GM21529 (cell line): Measurements from ENCODE around the gene VIPR2.
"Not testable (repeated sequence)": the region's sequence is repeated elsewhere in the genome, so short reads cannot be mapped to it uniquely, and the experiment has no call there.

Experiments used
- ATAC-seq: cut with Tn5 transposase; IDR thresholded peaks from one replicate; pipeline ENCODE4 v1.9.1; 2021; ENCODE audit not compliant: unreplicated experiment

Gene VIPR2

DNA sequence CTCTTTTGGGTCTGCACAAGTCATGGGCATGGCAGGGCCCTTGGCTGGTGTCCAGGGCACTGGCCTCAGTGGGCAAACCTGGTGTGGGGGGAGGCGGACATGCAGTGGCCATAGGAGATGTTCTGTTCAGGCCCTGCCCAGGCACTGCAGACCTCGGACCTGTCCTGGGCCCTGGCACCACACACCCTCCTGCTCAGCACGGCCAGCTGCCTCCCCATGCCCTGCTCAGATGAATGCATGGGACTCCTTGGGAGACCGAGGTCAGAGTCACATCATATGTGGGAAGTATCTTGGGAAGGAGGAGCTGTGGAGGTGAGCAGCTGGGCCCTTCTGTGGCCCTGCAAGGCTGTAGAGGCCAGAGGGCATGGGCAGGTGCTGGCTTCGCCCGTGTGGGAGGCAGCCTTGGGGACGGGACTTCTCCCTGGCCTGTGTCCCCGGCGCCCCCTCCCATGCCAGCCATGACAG, 130.8 kb downstream of the VIPR2 start:
- ATAC-seq, result no peak

DNA sequence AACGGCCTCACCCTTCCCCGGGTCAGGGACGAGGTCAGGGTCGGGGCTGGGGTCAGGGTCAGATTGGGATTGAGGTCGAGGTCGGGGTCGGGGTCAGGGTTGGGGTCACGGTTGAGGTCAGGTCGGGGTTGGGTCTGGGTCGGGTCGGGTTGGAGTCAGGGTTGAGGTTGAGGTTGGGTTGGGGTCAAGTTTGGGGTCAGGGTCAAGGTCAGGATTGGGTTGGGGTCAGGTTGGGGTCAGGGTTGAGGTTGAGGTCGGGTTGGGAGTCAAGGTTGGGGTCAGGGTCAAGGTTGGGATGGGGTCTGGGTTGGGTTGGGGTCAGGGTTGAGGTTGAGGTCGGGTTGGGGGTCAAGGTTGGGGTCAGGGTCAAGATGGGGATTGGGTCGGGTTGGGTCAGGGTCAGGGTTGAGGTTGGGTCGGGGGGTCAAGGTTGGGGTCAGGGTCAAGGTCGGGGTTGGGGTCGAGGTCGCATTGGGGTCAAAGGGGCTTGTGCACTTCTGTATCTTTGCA, 131.4 kb downstream of the VIPR2 start:
- ATAC-seq, result no peak

DNA sequence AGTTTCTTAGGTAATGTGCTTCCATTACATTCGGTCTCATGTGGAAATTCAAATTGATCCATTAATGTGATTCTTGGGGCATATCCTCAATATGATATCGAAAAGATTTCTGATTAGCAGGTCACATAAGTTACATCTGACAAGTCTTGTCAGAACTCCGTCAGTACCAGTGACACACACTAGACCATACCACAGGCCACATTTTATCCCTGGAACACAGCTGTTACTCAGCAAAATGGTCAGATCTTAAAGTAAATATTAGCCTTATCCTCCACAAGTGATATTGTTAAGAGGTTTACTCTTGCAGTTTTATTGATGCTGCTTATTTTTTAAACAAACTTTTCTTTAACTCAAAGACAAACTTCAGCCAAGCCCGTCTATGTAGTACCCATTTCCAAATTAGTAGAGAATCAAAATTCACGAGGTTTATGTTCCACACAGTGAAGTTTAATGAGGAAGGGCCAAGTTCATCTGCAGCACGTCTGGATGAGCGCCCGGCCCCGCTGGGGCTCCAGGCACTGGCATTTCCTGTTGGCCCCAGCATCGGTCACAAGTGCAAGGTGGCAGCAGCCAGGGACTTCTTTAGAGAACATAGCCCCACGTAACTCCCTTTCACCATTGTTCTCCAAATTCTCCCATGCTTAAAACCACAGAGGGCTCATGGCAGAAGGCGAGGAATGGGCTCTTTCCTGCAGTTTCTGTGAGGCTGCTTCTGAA, 132.2 kb downstream of the VIPR2 start:
- ATAC-seq, result no peak

DNA sequence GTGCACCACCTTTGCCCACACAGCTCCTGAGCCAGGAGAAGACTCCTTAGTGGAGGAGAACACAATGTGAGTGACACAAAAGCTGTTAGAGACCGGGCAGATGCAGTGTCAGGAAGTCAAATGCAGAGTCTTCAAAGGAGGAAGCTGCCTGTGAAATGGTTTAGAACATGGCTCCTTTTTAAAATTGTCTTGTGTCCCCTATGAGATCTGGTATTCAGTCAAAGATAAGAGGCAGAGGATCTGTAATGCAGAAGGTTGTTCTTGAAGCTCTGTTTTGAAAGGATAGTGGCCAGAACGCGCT, 133.0 kb downstream of the VIPR2 start:
- no peak for ATAC-seq

DNA sequence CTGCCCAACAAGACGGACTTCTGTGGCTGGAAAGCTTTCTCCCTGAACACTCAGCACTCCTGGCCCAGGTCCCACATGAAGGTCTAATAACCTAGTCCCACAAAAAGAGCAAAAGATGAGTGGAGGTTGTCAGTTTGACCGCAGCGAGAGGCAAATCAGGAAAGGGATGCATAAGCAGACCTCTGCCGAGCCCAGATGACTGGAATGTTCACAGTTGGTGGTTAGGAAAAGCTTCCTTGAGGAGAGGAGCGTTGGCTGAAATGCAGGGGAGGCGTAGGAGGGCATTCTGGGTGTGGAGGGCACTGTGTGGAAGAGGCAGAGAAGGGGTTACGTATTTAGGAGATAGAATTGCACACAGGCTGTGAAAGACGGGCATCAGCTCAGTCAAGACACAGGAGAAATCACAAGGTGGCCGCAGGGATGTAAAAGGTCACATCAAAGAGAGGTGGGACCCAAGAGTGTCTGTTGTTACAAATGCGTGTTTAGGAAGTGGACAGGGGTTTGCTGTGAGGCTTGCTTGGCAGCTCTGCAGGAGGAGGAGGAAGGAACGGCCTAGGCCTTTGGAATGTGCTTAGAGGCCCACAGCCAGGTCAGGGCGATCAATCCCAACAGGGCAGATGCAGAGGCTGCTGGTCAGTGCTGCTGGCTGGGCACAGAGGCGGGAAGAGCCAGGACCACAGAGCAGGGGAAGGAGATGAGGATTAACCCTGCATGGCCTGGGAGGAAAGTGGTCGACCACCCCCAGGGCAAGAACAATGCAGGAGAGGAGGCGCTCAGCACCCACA, 133.5 kb downstream of the VIPR2 start:
- no peak for ATAC-seq

DNA sequence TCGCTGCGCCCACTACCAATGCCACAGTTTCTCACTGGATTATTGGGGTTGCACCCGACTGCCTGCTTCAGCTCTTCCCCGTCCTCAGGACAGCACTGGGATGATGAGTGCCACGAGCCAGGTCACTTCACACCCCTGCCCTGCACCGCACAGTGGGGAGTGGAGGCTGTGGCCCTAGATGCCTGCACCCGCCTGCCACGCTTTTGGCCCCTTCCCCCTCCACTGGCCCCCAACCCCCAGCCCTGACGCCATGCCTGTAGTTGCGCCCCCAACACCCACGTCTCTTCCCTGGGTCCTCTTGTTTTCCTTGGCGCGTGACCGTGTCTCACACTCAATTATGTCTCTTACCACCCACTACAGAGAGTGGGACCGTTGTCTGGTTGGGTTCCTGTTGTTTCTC, 134.3 kb downstream of the VIPR2 start:
- no peak for ATAC-seq

DNA sequence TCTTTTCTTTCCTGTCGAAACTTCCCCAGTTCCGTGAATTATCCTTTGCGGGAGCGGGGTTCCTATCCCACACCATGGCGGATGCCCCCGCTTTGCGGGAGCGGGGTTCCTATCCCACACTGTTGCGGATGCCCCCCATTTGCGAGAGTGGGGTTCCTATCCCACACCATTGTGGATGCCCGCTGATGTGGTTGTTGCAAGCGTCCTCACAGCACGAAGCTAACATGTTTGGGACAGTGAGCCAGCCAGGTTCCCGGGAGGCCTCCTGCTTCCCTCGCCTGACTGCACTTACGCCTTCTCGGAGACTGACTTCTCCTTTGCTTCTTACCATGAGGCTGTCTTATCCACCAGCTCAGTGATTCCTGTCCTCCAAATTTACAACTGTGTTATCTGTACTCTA, 134.7 kb downstream of the VIPR2 start:
- ATAC-seq, result no peak

DNA sequence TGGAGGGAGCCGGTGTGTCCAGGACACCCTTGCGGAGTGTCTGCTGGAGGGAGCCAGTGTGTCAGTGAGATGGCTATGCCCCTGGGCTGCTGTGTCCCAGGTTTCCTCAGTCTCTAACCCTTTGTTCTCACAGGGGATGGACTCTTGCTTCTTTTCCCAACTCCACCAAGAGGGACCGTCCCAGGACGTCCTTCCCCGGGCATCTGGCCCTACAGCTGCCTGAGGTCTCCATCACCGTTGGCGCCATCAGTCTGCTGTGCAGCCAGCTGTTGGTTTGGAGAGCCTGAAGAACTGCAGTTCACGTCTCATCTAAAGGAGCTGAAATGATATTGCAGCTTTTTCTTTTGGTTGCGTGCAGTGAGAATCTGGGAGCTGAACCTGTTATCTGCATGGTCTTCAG, 136.2 kb downstream of the VIPR2 start:
- ATAC-seq, result no peak

DNA sequence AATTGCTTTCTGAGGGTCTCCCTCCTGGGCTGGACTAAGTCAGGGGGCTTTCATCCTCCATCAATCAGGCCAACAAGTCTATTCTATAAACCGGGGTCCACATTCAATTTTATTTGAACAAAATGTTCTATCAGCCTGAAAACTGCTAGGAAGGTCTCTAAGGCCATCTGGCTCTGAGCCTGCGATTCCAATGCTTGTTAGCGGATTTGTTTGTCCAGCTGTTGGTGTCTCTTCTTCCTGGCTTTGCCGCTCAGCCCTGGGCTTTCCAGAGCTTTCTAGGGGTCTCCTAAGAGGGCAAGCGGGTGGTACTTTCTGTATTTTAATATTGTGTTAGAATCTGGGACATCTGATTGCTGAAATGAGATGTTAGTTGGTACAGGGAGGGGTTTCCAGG, 136.7 kb downstream of the VIPR2 start:
- ATAC-seq, result no peak

DNA sequence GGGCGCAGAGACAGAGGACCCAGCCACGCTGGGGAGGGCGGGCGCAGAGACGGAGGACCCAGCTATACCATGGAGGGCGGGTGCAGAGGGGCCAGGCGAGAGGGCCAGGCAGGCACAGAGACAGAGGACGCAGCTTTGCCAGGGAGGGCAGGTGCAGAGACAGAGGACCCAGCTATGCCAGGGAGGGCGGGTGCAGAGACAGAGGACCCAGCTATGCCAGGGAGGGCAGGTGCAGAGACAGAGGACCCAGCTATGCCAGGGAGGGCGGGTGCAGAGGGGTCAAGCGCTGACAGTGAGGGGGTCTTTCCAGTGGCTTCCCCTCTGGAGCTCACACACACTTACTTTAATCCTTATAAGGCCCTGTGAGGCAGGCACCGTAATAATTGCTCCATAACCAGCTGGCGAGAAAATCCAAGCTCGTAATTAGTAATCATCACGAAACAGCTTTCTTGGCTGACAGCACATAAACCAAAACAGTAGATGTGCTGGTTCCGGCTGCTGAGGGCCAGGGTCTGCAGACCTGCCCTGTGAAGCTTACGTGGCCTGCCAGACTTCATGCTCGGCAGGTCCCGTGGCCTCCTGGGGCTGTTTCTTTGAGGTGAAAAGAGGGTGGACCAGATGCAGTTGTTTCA, 137.2 kb downstream of the VIPR2 start:
- ATAC-seq, result no peak

DNA sequence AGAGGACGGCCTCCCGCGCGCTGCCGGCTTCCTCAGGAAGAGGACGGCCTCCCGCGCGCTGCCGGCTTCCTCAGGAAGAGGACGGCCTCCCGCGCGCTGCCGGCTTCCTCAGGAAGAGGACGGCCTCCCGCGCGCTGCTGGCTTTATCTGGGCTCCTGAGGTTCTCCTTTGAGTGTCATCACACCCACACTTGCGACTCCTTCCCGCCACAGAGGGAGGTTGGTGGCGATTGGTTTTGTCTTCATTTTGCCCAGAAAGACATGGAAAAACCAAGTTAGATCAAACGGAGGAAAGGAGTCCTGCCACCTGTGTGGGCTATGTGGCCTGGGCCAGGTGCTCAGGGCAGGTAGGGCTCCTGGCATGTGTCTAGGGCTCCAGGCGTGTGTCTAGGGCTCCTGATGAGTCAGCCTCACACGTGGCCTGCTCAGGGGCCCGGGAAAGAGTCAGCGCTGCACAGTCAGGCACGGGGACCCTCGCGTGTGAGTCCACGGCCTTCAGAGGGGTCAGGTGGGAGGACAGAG, 138.0 kb downstream of the VIPR2 start:
- ATAC-seq, result no peak

DNA sequence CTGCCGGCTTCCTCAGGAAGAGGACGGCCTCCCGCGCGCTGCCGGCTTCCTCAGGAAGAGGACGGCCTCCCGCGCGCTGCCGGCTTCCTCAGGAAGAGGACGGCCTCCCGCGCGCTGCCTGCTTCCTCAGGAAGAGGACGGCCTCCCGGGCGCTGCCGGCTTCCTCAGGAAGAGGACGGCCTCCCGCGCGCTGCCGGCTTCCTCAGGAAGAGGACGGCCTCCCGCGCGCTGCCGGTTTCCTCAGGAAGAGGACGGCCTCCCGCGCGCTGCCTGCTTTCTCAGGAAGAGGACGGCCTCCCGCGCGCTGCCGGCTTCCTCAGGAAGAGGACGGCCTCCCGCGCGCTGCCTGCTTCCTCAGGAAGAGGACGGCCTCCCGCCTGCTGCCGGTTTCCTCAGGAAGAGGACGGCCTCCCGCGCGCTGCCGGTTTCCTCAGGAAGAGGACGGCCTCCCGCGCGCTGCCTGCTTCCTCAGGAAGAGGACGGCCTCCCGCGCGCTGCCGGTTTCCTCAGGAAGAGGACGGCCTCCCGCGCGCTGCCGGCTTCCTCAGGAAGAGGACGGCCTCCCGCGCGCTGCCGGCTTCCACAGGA, 138.6 kb downstream of the VIPR2 start:
- not testable (repeated sequence) for ATAC-seq

DNA sequence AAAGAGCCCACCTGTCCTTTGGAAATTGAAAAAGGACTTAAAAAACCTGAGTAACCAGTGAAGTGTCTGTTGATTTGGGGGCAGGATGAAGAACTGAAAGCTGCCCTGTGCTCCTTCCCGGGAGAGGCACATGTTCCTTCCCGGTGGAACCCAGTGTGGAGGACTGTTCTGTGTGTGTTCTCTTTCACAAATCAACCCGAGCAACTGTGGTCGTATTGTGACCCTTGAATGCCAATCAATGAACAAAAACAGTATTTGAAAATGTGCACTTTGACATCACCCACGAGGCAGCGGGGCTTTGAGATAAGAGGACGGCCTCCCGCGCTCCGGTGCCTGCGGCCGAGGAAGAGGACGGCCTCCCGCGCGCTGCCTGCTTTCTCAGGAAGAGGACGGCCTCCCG, 139.0 kb downstream of the VIPR2 start:
- no peak for ATAC-seq

DNA sequence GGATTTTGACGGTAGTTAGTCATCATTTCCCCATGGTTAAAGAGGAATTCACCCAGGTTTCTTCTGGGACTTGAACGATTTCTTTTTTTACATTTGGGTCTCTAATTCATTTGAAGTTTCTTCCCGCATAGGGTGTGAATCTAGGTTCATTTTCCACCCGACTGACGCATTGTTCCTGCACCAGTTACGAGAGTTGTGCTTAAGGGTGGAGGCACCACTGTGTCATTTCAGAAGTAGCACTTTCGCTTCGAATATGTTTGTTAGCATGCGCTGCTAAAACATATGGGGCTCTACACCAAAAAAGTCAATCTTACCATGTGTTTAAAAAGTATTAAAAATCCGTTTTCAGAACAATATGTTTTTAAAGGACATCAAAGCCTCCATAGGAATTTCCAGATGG, 140.3 kb downstream of the VIPR2 start:
- ATAC-seq, result no peak

DNA sequence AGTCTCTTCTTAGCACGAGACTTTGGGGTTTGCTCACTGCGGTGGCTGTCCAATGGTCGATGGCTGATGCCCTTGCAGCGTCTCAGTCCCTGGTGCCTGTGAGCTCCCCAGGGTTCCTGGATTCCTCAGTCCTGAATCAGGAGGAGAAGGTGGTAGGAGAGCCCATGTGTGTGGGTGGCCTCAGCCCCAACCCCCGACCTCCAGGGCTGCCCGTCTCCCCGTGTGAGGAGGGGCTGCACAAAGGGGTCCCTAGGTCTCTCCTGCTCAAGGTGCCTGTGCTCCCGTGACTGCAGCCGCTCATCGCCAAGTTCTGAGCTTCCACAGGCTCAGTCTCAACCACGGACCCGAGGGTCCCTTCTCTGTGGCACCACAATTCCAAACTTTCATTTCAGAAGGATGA, 142.9 kb downstream of the VIPR2 start:
- ATAC-seq, result no peak

DNA sequence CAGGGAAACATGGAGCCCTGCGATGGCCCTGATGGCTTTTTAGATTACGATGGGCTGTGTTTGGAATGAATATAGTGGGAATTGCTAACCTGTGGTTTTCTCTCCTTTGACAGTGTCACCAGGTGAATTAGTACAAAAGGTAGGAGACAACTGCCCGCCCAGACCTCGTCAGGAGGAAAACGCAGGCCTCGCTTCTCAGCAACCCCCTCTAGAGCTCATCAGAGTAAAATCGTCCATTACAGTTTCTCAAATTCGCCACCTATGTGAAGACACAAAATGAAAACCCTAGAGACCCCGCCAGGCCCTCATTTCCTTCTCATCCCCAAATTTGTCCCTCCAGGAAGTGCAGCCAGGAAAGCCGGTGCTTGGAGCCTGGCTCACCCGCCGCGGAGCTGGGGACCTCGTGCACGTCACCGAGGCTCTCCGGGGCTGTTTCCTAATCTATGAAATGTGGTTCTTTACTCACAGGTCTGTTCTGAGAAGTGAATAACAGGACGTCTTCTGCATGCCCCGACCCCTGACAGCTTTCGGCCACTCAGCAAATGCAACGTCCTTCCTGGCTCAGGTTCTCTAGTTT, 143.7 kb downstream of the VIPR2 start:
- ATAC-seq, result no peak

DNA sequence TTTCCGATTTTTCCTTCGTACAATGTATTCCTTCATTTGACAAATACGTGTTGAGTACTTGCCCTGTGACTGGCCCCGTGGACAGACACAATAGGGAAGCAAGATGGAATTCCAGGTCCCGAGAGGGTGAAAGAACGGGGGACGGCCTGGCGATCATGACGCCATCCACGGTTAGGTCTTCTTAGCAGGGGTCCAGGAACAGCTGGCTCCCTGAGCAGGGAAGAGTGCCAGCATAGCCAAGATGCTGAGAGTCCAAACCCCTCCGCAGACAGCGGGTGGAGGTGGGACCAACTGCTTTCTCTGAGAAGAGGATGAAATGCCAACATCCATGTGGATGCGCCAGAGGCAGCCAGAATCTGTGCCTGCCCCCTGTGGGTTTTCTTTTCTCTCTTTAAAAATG, 144.6 kb downstream of the VIPR2 start:
- ATAC-seq, result no peak

DNA sequence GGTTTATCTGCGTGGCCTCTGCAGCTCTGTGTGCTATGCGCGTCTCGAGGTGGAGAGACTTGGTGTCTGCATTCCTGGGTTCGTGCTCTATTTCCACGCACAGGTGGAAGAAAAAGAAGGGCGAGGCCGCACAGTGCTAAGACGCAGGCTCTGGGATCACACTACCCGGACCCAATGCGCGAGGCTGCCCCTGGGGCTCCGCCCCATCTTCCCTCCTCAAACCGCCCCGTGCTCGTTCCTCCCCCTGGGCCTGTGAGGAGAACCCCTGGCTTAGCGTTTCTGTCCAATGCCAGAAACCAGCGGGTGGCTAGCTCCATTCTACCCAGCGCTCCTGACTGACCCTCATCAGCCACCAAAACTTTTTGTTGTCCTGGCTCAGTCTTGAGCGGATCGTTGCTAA, 145.2 kb downstream of the VIPR2 start:
- no peak for ATAC-seq

DNA sequence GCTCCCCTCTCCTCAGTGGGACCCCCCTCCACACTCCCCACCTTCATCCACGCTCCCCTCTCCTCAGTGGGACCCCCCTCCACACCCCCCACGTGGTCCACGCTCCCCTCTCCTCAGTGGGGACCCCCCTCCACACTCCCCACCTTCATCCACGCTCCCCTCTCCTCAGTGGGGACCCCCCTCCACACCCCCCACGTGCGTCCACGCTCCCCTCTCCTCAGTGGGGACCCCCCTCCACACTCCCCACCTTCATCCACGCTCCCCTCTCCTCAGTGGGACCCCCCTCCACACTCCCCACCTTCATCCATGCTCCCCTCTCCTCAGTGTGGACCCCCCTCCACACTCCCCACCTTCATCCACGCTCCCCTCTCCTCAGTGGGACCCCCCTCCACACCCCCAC, 146.4 kb downstream of the VIPR2 start:
- not testable (repeated sequence) for ATAC-seq

DNA sequence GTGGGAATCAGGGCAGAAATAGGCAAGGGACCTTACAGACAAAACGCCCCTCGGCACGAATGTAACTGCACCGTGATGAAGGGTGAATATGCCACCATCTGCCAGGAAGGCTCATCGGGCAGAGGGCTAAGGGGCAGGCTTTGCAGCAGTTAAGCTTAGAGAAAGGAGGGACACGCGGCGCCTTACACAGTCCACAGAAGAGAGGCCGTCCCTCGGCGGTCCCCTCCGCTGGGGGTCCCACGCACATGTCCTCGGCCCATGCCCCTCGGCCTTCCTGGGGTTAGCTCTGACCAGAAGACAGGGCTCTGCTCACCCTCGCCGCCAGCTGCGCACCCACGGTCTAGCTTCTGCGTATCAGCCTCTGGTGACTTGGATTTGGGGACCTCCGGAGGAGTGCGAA, 147.2 kb downstream of the VIPR2 start:
- no peak for ATAC-seq

DNA sequence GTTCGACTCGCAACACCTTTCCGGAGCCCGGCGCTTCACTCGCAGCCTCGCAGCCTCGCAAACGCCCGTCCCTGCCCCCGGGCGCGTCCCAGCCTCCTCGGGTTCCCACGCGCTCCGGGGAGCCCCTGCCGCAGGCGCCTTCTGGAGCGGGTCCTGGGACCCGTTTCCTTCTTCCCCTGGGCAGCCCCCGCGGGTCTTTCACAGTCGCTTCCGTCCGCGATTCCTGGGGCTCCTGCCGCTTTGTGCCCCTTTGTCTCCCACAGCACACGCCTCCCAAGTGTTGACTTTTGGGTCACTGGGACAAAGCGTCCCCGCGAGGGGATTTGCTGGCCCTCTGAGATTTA, 147.6 kb downstream of the VIPR2 start:
- ATAC-seq, result no peak
